Activated naive CD4-positive, alpha-beta T cell treated with anti-CD3 and anti-CD28 coated beads, Interleukin-2, amount 50 U/mL, for 24 hours (primary cell): ENCODE measurements around the gene TEAD3.

Experiments
- H3K27ac Mint-ChIP-seq: one replicate; pipeline ENCODE4 v1.8.0; 2021; ENCODE audit warnings: mild to moderate bottlenecking, mixed read lengths
- H3K27me3 Mint-ChIP-seq: one replicate; pipeline ENCODE4 v1.8.0; 2021; ENCODE audit warnings: mixed read lengths
- H3K36me3 Mint-ChIP-seq: one replicate; pipeline ENCODE4 v1.8.0; 2021; ENCODE audit warnings: mixed read lengths
- H3K4me1 Mint-ChIP-seq: one replicate; pipeline ENCODE4 v1.8.0; 2021; ENCODE audit warnings: mixed read lengths
- H3K4me3 Mint-ChIP-seq: one replicate; pipeline ENCODE4 v1.8.0; 2021; ENCODE audit warnings: mild to moderate bottlenecking, mixed read lengths
- H3K9me3 Mint-ChIP-seq: one replicate; pipeline ENCODE4 v1.8.0; 2021; ENCODE audit warnings: mixed read lengths

The TEAD3 gene

GRCh38 chr6:35499372-35499771 lies 2.5 kb upstream of the TEAD3 start:
- no peak overlapping the region for H3K27ac Mint-ChIP-seq
- no peaks in the 10 kb centered on the region for H3K9me3 Mint-ChIP-seq
- H3K4me3 Mint-ChIP-seq = no peak overlapping the region
- H3K27me3 Mint-ChIP-seq = peaks cover 4% of the 10 kb centered on the region
- H3K36me3 Mint-ChIP-seq = no peaks in the 10 kb centered on the region
- peaks cover 6% of the 10 kb centered on the region for H3K4me1 Mint-ChIP-seq

DNA sequence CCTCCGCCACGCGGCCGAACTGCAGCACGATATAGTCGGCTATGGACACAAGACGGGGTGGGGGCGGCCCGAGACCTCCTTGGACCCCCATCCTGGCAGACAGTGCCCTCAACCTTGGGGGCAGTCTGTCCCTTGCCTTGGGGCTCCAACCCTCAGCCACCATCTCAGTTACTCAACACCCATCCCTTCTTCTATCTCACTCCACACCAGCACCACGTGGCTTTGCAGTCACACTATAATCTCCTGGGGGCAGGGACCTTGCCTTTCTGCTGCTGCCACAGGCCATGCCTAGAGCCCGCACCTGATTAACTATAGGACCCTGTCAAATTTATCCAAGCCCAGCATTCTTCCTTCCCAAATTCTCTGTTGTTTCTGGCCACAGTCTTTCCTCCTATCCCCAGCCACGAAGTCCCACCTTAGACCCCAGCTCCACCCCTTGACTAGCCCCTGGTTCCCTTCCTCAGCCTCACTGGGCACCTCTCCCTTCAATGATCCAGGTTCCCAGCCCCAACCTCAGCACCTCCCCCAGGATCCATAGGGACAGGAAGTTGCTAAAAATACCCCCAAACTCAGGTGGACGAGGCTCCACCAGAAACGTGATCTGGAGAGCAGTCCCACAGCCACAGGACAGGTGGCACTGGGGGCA lies 1.7 kb upstream of the TEAD3 start:
- peak overlapping the region; percentile 87 for H3K4me3 Mint-ChIP-seq
- H3K4me1 Mint-ChIP-seq = peaks cover 10% of the 10 kb centered on the region
- no peaks in the 10 kb centered on the region for H3K9me3 Mint-ChIP-seq
- peaks cover 4% of the 10 kb centered on the region for H3K27me3 Mint-ChIP-seq
- no peaks in the 10 kb centered on the region for H3K36me3 Mint-ChIP-seq
- H3K27ac Mint-ChIP-seq = peak overlapping the region; percentile 94

DNA sequence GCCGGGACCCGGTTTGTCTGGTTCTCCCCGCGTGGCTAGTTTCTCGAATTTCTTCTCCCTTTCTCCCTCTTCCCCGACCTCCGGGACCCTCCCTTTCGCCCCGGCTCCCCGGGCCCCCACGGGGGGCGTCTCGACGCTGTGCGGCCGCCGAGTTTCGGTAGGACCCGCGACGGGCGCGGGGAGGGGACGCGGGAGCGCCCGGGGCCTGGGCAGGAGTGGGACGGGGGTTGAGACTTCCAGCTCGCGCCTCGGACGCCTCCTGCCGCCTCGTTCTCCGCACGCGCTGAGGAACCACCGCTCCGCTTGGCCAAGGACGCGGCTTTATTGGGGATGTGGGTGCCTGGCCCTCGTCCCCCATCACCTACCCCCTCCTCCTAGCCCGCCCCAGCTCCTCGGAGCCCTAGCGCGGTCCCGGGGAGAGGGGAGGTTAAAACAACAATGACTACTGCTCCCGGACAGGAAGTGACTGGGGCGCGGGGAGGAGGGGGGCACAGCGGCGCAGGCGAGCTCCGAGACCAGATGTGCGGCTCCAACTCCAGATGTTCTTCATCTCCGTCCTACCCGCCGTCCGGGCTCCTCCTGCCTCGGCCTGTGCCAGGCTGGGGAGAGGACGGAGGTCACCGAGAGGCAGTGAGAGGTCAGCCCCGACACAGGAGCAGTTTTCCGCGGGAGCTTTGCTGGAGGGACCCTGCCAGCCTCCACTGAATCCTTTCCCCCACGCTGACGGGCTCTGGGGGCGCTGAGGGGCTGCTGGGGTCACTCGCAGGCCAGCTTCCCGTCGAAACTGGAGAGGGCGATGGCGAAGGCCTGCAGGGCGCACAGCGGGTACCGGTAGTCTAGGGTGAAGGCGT lies 917 bp upstream of the TEAD3 start:
- Mint-ChIP-seq H3K27ac (no peak overlapping the region), H3K4me1 (peaks cover 12% of the 10 kb centered on the region), H3K27me3 (peaks cover 4% of the 10 kb centered on the region), H3K36me3 (no peaks in the 10 kb centered on the region), H3K4me3 (peak overlapping the region; percentile 87), H3K9me3 (no peaks in the 10 kb centered on the region)

DNA sequence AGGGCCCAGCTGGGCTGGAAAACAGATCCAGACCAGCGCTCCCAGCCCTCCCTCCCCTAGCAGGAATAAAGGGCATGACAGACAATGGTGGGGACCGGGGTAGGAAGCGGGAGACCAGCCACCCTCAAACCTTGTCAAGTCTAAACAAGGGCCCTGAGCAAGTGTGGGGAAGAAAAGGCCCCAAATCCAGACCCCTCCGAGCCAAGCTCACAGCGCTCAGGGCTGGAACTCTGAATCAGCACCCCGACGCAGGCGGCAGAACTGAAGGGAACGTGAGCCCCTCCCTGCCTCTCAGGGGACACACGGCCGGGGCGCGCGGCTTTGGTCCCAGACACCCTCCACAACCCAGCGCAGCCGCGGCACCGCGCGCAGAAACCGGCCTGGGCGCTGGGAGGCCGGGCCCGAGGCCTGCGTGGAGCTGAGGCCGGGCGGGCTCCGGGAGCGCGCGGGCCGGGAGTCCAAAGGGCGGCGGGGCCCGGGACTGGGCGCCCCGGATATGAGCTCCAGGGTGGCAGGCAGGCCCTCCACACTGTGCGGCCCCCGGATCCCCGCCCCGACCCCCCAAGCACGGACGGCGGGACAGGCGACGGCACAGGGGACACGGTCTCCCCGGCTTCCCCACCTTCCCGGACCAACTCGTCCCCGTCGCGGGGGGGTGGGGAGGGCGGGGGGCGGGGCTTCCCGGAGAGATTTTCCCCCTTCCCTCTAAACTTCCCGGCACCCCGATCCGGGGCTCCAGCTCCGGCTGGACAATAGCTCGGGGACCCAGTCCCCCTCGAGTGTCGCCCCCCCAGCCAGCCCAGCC lies 641 bp downstream of the TEAD3 start:
- H3K36me3 Mint-ChIP-seq = no peaks in the 10 kb centered on the region
- no peaks in the 10 kb centered on the region for H3K9me3 Mint-ChIP-seq
- peak overlapping the region; percentile 66 for H3K4me3 Mint-ChIP-seq
- H3K27me3 Mint-ChIP-seq = peaks cover 2% of the 10 kb centered on the region
- no peak overlapping the region for H3K27ac Mint-ChIP-seq
- peaks cover 14% of the 10 kb centered on the region for H3K4me1 Mint-ChIP-seq

DNA sequence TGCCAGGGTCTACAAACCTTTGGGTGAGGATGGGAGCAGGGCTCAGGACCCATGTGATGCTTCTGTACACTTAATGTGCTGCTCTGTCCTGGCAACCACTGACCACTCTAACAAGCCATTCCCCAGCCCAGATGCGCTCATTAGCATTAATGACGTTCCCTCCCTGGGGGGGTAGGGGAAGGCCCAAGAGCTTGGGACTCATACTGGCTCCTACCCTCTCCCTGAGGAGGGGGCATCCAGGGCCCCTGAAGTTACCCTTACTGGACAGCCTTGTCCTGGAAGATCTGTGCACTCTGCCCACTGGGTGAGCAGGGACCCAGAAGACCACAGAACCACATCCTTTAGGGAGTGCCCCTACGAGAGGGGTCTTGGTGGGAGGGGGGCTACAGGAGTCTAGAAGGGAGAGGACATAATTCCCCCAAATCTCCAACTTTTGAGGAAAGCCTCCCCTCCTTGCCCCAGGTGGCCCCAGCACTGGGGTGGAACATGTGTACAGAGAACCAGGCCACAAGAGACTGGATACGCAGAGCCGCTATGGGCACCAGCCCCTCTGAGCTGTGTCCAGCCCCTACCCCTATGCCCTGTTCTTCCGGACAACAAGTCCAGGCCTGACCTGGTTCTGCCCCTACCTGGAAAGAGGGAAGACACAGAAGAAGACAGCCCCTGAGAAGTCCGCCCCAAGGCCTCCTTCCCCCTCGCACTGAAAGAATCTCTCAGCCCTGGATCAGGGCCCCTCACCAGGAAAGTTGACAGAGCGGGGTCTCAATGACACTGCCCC lies 1.4 kb downstream of the TEAD3 start:
- no peaks in the 10 kb centered on the region for H3K36me3 Mint-ChIP-seq
- no peaks in the 10 kb centered on the region for H3K9me3 Mint-ChIP-seq
- peaks cover 14% of the 10 kb centered on the region for H3K4me1 Mint-ChIP-seq
- peaks cover 2% of the 10 kb centered on the region for H3K27me3 Mint-ChIP-seq
- peak overlapping the region; percentile 53 for H3K27ac Mint-ChIP-seq
- peak overlapping the region; percentile 66 for H3K4me3 Mint-ChIP-seq

DNA sequence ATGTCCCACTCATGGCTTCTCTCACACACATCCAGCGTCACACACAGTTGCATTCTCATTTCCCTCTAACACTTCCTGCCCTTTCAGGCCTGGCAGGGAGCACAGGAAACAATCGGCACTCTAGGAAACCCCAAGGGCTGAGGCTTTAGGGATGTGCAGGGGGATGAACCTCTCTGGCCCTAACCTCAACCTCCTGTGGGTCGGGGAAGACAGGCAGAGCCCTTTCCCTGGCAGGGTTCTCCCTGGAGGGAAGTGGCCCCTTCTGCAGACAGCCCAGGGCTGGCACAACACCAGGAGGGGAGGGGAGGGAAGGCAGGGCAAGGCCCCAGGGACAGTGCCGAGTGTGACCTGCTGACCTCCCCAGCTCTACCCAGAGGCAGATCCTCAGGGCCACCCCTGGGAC lies 2.7 kb downstream of the TEAD3 start:
- Mint-ChIP-seq H3K4me3 (no peak overlapping the region), H3K4me1 (peaks cover 14% of the 10 kb centered on the region), H3K27ac (no peak overlapping the region), H3K36me3 (no peaks in the 10 kb centered on the region), H3K27me3 (peaks cover 2% of the 10 kb centered on the region), H3K9me3 (no peaks in the 10 kb centered on the region)

GRCh38 chr6:35493307-35493983 lies 3.4 kb downstream of the TEAD3 start:
- Mint-ChIP-seq H3K4me3 (no peak overlapping the region), H3K36me3 (no peaks in the 10 kb centered on the region), H3K27me3 (no peaks in the 10 kb centered on the region), H3K27ac (no peak overlapping the region), H3K9me3 (no peaks in the 10 kb centered on the region), H3K4me1 (peaks cover 10% of the 10 kb centered on the region)

DNA sequence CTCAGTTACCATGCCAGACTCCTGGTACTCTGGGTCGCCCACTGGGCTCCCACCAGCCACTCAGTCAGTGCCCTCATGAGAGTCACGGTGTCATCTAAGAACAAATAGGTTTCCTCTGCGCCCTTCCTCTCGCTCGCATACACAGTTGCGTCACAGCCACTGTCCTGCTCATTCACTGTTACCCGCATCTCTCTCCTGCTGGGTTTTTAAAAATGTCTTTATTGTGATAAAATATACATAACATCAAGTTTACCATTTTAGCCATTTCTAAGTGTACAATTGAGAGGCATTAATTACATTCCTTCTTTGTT lies 4.0 kb downstream of the TEAD3 start:
- H3K4me3 Mint-ChIP-seq = no peak overlapping the region
- H3K27me3 Mint-ChIP-seq = no peaks in the 10 kb centered on the region
- no peak overlapping the region for H3K27ac Mint-ChIP-seq
- no peaks in the 10 kb centered on the region for H3K9me3 Mint-ChIP-seq
- peaks cover 8% of the 10 kb centered on the region for H3K4me1 Mint-ChIP-seq
- no peaks in the 10 kb centered on the region for H3K36me3 Mint-ChIP-seq

GRCh38 chr6:35492258-35492973 lies 4.5 kb downstream of the TEAD3 start:
- Mint-ChIP-seq H3K27ac (no peak overlapping the region), H3K36me3 (no peaks in the 10 kb centered on the region), H3K9me3 (no peaks in the 10 kb centered on the region)

GRCh38 chr6:35491558-35492257 lies 5.2 kb downstream of the TEAD3 start:
- peaks cover 8% of the 10 kb centered on the region for H3K4me1 Mint-ChIP-seq
- no peaks in the 10 kb centered on the region for H3K27me3 Mint-ChIP-seq

More at GRCh38 chr6:35492258-35492973, 4.5 kb downstream of the TEAD3 start:
- H3K4me1 Mint-ChIP-seq = peaks cover 8% of the 10 kb centered on the region
- no peak overlapping the region for H3K4me3 Mint-ChIP-seq
- no peaks in the 10 kb centered on the region for H3K27me3 Mint-ChIP-seq

DNA sequence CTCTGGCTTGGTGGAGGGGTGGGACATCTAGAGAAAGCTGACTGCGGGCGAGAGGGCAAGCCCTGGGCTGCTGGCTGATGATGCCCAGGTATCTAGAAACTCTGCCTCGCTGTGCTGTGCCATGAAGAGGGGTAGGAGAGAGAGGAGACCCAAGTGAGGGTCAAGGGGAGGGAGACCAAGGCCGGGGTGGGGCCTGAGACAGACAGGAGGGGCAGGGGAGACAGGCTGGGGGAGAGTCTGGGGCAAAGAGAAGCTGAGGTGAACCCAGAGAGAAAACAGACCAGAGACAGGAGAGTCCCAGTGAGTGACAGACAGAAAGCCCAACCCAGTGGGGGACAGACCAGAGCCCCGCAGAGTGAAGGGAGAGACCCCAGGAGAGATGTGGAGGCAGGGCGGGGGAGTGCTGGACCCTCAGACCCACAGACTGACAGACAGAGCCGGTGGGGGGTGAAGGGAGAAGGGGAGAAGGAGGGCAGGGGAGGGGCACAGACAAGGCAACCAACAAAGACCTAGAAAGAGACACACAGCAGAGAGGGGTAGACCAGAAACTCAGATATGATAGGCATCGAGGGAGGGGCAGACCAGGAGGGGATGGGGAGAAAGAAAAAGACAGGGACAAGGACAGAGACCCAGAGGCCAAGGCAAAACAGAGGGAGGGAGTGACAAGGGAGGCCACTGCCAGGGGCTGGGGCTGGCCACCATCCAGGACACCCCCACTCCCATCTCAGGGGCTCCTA lies 5.9 kb downstream of the TEAD3 start:
- no peaks in the 10 kb centered on the region for H3K27me3 Mint-ChIP-seq
- H3K4me3 Mint-ChIP-seq = no peak overlapping the region
- no peak overlapping the region for H3K27ac Mint-ChIP-seq
- no peaks in the 10 kb centered on the region for H3K9me3 Mint-ChIP-seq
- H3K4me1 Mint-ChIP-seq = peaks cover 8% of the 10 kb centered on the region
- no peaks in the 10 kb centered on the region for H3K36me3 Mint-ChIP-seq

More at GRCh38 chr6:35491558-35492257, 5.2 kb downstream of the TEAD3 start:
- H3K4me3 Mint-ChIP-seq = no peak overlapping the region
- H3K27ac Mint-ChIP-seq = no peak overlapping the region
- no peaks in the 10 kb centered on the region for H3K9me3 Mint-ChIP-seq
- no peaks in the 10 kb centered on the region for H3K36me3 Mint-ChIP-seq

DNA sequence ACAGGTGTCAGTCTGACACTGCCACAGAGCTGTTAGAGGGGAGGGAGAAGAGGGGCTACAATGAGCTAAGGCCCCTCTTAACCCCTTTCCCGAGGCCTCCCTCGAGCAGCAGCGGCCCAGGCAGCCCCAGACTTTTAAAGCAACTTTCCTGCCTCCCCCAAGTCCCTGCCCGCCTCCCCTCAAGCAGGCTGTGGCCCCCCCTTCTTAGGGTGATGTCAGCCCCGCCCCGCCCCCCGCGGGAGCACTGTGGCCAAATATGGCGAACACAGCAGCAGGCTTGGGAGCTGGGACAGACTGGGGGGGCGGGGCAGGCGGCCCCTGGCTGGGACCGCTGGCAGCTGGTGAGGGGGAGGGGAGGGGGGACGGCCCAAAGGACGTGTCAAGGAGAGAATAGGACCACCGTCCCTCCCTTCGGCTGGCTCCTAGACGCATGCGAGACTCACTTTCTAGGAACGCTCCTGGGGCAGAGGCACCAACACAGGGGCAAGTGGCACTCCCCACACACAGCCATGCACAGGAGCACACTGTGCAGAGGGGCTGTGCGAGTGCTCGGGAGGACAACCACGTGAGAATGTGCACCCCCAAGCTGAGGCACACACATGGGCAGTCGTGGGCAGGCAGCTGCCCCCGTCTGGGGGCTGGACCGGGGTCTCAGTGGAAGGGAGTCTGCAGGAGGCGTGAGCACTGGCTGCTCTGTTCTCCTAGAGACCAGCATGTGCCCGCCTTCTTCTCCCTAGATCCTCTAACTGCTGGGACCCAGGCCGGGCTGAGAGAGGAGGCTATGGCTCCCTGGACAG lies 6.7 kb downstream of the TEAD3 start:
- H3K4me3 Mint-ChIP-seq = no peak overlapping the region
- H3K27me3 Mint-ChIP-seq = no peaks in the 10 kb centered on the region
- no peak overlapping the region for H3K27ac Mint-ChIP-seq
- no peaks in the 10 kb centered on the region for H3K9me3 Mint-ChIP-seq
- no peaks in the 10 kb centered on the region for H3K36me3 Mint-ChIP-seq
- H3K4me1 Mint-ChIP-seq = peaks cover 8% of the 10 kb centered on the region

DNA sequence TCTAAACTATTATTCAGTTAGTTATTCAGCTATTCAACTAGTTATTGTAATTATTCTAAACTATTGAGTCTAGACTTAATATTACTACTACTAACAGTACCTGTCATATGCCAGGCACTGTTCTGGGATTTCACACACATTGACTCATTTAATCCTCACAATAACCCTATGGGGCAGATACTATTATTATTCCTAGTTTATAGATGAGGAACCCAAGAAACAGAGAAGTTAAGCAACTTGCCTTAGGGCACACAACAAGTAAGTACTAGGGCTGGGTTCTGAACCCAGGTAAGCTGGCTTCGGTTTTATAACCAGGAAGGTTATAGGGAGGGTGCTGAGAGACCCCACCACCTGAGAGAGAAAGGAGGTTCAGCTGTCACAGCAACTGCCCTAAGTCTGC lies 7.8 kb downstream of the TEAD3 start:
- Mint-ChIP-seq H3K36me3 (no peaks in the 10 kb centered on the region), H3K9me3 (no peaks in the 10 kb centered on the region), H3K27ac (no peak overlapping the region), H3K4me1 (peaks cover 7% of the 10 kb centered on the region), H3K4me3 (no peak overlapping the region), H3K27me3 (no peaks in the 10 kb centered on the region)
